Measurements from ENCODE around the gene LRIG3. TPM values are rescaled to one million over a fixed set of nuclear protein-coding genes. Genes with fewer than 3 reads are reported as not detected.

LRIG3 gene
- total and polyA plus RNA-seq, 2 of the 8 experiments (the other 6 are each of a cell fraction or from before 2014, with no cell fraction given): 6.5 to 9.1 TPM

- Histone ChIP-seq H3K4ac (replicated peaks; ENCODE audit: insufficient read length, low read depth, low read length) (no peak overlapping the region), H3K23ac (ENCODE audit: insufficient read length) (no peak overlapping the region), H3K18ac (ENCODE audit: extremely low read depth, low read length) (no peak overlapping the region), H3K14ac (ENCODE audit: insufficient read length) (no peak overlapping the region), H3K79me2 (ENCODE audit: control insufficient read depth in 1 of 2, insufficient read depth in 2 of 2, low read length in 2 of 2) (no peaks in the 10 kb centered on the region), H2AK5ac (ENCODE audit: low read depth, low read length) (no peak overlapping the region), H4K5ac (ENCODE audit: insufficient read length, low read depth, low read length) (no peak overlapping the region), H2BK20ac (ENCODE audit: low read length) (no peak overlapping the region), H3K4me3 (ENCODE audit: extremely low read depth in 1 of 4, insufficient read depth in 2 of 4, low read depth in 3 of 4, low read length in 4 of 4) (no peak overlapping the region), H2AFZ (ENCODE audit: low read length) (no peak overlapping the region), H4K91ac (replicated peaks; ENCODE audit: insufficient read length, low read length) (no peak overlapping the region), H4K20me1 (replicated peaks in 1 of 2; ENCODE audit: control insufficient read depth in 1 of 2, insufficient read depth in 2 of 2, low read length in 2 of 2) (peaks cover 2% of the 10 kb centered on the region in 2 experiments), H3K27ac (ENCODE audit: low read depth, low read length) (no peak overlapping the region), H3K36me3 (ENCODE audit: control insufficient read depth in 2 of 4, insufficient read depth in 4 of 4, low read length in 3 of 4) (peaks cover 4 to 30% (median 18%) of the 10 kb centered on the region in 4 experiments; a peak in 6 of 8 replicates), H3K4me1 (replicated peaks in 1 of 4; ENCODE audit: control insufficient read depth in 3 of 4, insufficient read depth in 4 of 4, low read length in 3 of 4) (peaks cover 0 to 3% (median 0%) of the 10 kb centered on the region in 4 experiments; a peak in 1 of 7 replicates), H2BK5ac (ENCODE audit: low read depth, low read length) (no peak overlapping the region), H3K9me3 (ENCODE audit: insufficient read depth in 2 of 2, low read depth in 1 of 2, low read length in 1 of 2) (no peaks in the 10 kb centered on the region), H2BK120ac (replicated peaks; ENCODE audit: low read depth, low read length) (no peak overlapping the region), H4K8ac (ENCODE audit: extremely low read depth, insufficient read depth, low read length) (no peak overlapping the region), H2BK15ac (ENCODE audit: low read length) (no peak overlapping the region), H3K27me3 (replicated peaks in 1 of 4; ENCODE audit: control insufficient read depth in 3 of 4, extremely low read depth in 1 of 4, insufficient read depth in 3 of 4, low read length in 3 of 4) (peaks cover 1 to 22% (median 11%) of the 10 kb centered on the region in 4 experiments; a peak in 6 of 7 replicates), H3K79me1 (ENCODE audit: low read depth, low read length) (no peaks in the 10 kb centered on the region), H3K23me2 (ENCODE audit: low read depth, low read length) (no peaks in the 10 kb centered on the region), H3K4me2 (ENCODE audit: insufficient read depth in 1 of 2, low read depth in 2 of 2, low read length in 2 of 2) (no peak overlapping the region), H3K56ac (replicated peaks; ENCODE audit: insufficient read length, low read depth, low read length) (no peak overlapping the region), H2BK12ac (ENCODE audit: low read depth, low read length) (no peak overlapping the region), H3K9ac (replicated peaks in 1 of 4; ENCODE audit: extremely low read depth in 1 of 4, low read depth in 3 of 4, low read length in 3 of 4) (no peak overlapping the region)
- WGBS, 2 experiments (ENCODE audit: extremely low coverage in 1 of 2, insufficient coverage in 1 of 2, insufficient read length in 1 of 2, insufficient replicate concordance in 2 of 2, low coverage in 1 of 2, low lambda C conversion rate in 2 of 2, missing lambda C conversion rate in 1 of 2): 89% methylated on average over 4 of the region's 4 CpGs; no CpG with 5 or more reads in 1 of the 2 experiments
- ChIA-PET CTCF (ENCODE audit: partially characterized antibody) (interaction anchor here (1.0 to 1.4 kb wide), 2 partner anchors 34 to 341 kb away, joined by 3 read pairs; no protein-coding TSS in a partner anchor), POLR2A (ENCODE audit: partially characterized antibody) (no interaction called here)
- FAIRE-seq (no peak), DNase-seq (ENCODE audit: low read depth in 1 of 2, low spot score in 2 of 2) (no peak)
- TF ChIP-seq BCL11A (IDR thresholded peaks at IDR 0.05; ENCODE audit: low read depth in 2 of 2, low read length in 2 of 2) (no peak), CTCF (IDR thresholded peaks at IDR 0.05; ENCODE audit: control extremely low read depth in 1 of 3, insufficient read depth in 1 of 3, low read depth in 1 of 3, low read length in 3 of 3) (no peak), CEBPB (IDR thresholded peaks at IDR 0.05; ENCODE audit: low read depth, low read length) (no peak), EP300 (IDR thresholded peaks at IDR 0.05; ENCODE audit: borderline replicate concordance in 1 of 2, low read depth in 2 of 2, low read length in 2 of 2) (no peak), CREB1 (IDR thresholded peaks at IDR 0.05) (no peak), CBX5 (IDR thresholded peaks at IDR 0.05; ENCODE audit: low read depth, low read length) (no peak), GABPA (IDR thresholded peaks at IDR 0.05; ENCODE audit: borderline replicate concordance, insufficient read depth, low read length) (no peak), YY1 (IDR thresholded peaks at IDR 0.05; ENCODE audit: low read depth, low read length) (no peak), CHD1 (IDR thresholded peaks at IDR 0.05; ENCODE audit: low read depth, low read length) (no peak), USF2 (IDR thresholded peaks at IDR 0.05; ENCODE audit: low read length) (no peak)
These were observed 38.5 kb downstream of the LRIG3 start for GRCh38 chr12:58881816-58882215.
